Measurements from ENCODE around the gene TMEM200A. TPM values are rescaled to one million over a fixed set of nuclear protein-coding genes. Genes with fewer than 3 reads are reported as not detected.

TMEM200A gene
- total and polyA plus RNA-seq, 2 experiments from 2014 or later, result 23.0 to 32.9 TPM

GRCh38 chr6:130362128-130362527 is 3.7 kb upstream of the TMEM200A start:
- Histone ChIP-seq H4K20me1 (ENCODE audit: insufficient read depth, poor library complexity, severe bottlenecking) (no peaks in the 10 kb centered on the region), H3K4me3 (no peak overlapping the region), H3K36me3 (replicated peaks; ENCODE audit: insufficient read depth, low read depth) (no peaks in the 10 kb centered on the region), H3K27me3 (no peaks in the 10 kb centered on the region), H3K9me2 (replicated peaks; ENCODE audit: insufficient read depth) (no peaks in the 10 kb centered on the region), H3K9me3 (ENCODE audit: low read depth) (no peaks in the 10 kb centered on the region), H3K79me2 (peaks cover 9% of the 10 kb centered on the region), H3K4me1 (ENCODE audit: insufficient read depth) (no peaks in the 10 kb centered on the region), H3K27ac (no peak overlapping the region), H2AFZ (no peak overlapping the region), H3K4me2 (no peak overlapping the region)
- 73% methylated on average over 4 of the region's 4 CpGs for WGBS (ENCODE audit: low lambda C conversion rate, missing lambda C conversion rate)
- TF ChIP-seq CTCF (IDR thresholded peaks at IDR 0.05; ENCODE audit: poor library complexity) (no peak), EZH2 (IDR thresholded peaks at IDR 0.05; ENCODE audit: borderline replicate concordance) (no peak), EZH2phosphoT487 (IDR thresholded peaks at IDR 0.05; ENCODE audit: low read depth, severe bottlenecking, unreplicated experiment) (no peak)
- peak; percentile 57 for DNase-seq (ENCODE audit: low spot score)

GRCh38 chr6:130364224-130364780 is 1.5 kb upstream of the TMEM200A start:
- H3K4me2 ChIP-seq, result peak overlapping the region; percentile 91
- H4K20me1 ChIP-seq (ENCODE audit: insufficient read depth, poor library complexity, severe bottlenecking), result no peaks in the 10 kb centered on the region
- no peaks in the 10 kb centered on the region for H3K36me3 ChIP-seq (replicated peaks; ENCODE audit: insufficient read depth, low read depth)
- H3K79me2 ChIP-seq, result peaks cover 31% of the 10 kb centered on the region
- H3K4me3 ChIP-seq, result peak overlapping the region; percentile 92
- no peak overlapping the region for H2AFZ ChIP-seq
- 55% methylated on average over 3 of the region's 3 CpGs for WGBS (ENCODE audit: low lambda C conversion rate, missing lambda C conversion rate)
- H3K27ac ChIP-seq, result no peak overlapping the region
- no peaks in the 10 kb centered on the region for H3K9me2 ChIP-seq (replicated peaks; ENCODE audit: insufficient read depth)
- no peak for DNase-seq (ENCODE audit: low spot score)
- no peaks in the 10 kb centered on the region for H3K9me3 ChIP-seq (ENCODE audit: low read depth)
- peaks cover 5% of the 10 kb centered on the region for H3K27me3 ChIP-seq
- peaks cover 16% of the 10 kb centered on the region for H3K4me1 ChIP-seq (ENCODE audit: insufficient read depth)
- TF ChIP-seq EZH2phosphoT487 (IDR thresholded peaks at IDR 0.05; ENCODE audit: low read depth, severe bottlenecking, unreplicated experiment), result no peak
- no peak for TF ChIP-seq EZH2 (IDR thresholded peaks at IDR 0.05; ENCODE audit: borderline replicate concordance)
- no peak for TF ChIP-seq CTCF (IDR thresholded peaks at IDR 0.05; ENCODE audit: poor library complexity)

GRCh38 chr6:130366107-130367005 is 539 bp downstream of the TMEM200A start:
- H3K9me3 ChIP-seq (ENCODE audit: low read depth), result no peaks in the 10 kb centered on the region
- peaks cover 51% of the 10 kb centered on the region for H3K79me2 ChIP-seq
- peak overlapping the region; percentile 98 for H2AFZ ChIP-seq
- peak overlapping the region; percentile 94 for H3K27ac ChIP-seq
- WGBS (ENCODE audit: low lambda C conversion rate, missing lambda C conversion rate), result 2% methylated on average over 43 of the region's 65 CpGs
- H3K9me2 ChIP-seq (replicated peaks; ENCODE audit: insufficient read depth), result no peaks in the 10 kb centered on the region
- no peaks in the 10 kb centered on the region for H3K36me3 ChIP-seq (replicated peaks; ENCODE audit: insufficient read depth, low read depth)
- no peaks in the 10 kb centered on the region for H4K20me1 ChIP-seq (ENCODE audit: insufficient read depth, poor library complexity, severe bottlenecking)
- peaks cover 16% of the 10 kb centered on the region for H3K4me1 ChIP-seq (ENCODE audit: insufficient read depth)
- peak overlapping the region; percentile 92 for H3K4me3 ChIP-seq
- TF ChIP-seq EZH2 (IDR thresholded peaks at IDR 0.05; ENCODE audit: borderline replicate concordance) (no peak), CTCF (IDR thresholded peaks at IDR 0.05; ENCODE audit: poor library complexity) (peak; percentile 46)
- H3K4me2 ChIP-seq, result peak overlapping the region; percentile 91
- DNase-seq (ENCODE audit: low spot score), result peak; percentile 86
- H3K27me3 ChIP-seq, result peaks cover 5% of the 10 kb centered on the region
